Lower lobe of right lung (tissue), 2 donors: ENCODE measurements around the gene LMBR1. TPM values are rescaled to one million over a fixed set of nuclear protein-coding genes. Genes with fewer than 3 reads are reported as not detected.
"Not testable (repeated sequence)": the region's sequence is repeated elsewhere in the genome, so short reads cannot be mapped to it uniquely, and the experiment has no call there.

ENCODE experiments used
- ATAC-seq, 2 donors: fragments of 200-7000 bp; cut with Tn5 transposase; one replicate each; pipeline ENCODE4 v1.9.1; 2020 to 2022; ENCODE audit warnings: mild to moderate bottlenecking in 2 of 2, moderate library complexity in 2 of 2
- DNase-seq: peaks from one replicate; pipeline ENCODE4 v3.0.0-alpha.2; 2020
- H3K27ac ChIP-seq: fragments of 200-600 bp; one replicate; pipeline ENCODE4 v1.8.0; 2022
- H3K27me3 ChIP-seq: fragments of 200-600 bp; one replicate; pipeline ENCODE4 v1.8.0; 2022; ENCODE audit warnings: low read depth
- H3K36me3 ChIP-seq: fragments of 200-600 bp; one replicate; pipeline ENCODE4 v1.8.0; 2022; ENCODE audit warnings: mild to moderate bottlenecking
- H3K4me1 ChIP-seq: fragments of 200-600 bp; one replicate; pipeline ENCODE4 v1.8.0; 2022
- H3K4me3 ChIP-seq: fragments of 200-600 bp; one replicate; pipeline ENCODE4 v1.8.0; 2022; ENCODE audit warnings: mild to moderate bottlenecking
- H3K9me3 ChIP-seq: fragments of 200-600 bp; one replicate; pipeline ENCODE4 v1.8.0; 2022
- intact Hi-C: fragments of 100-400 bp; cut with DNase I; formaldehyde crosslinking; loops from one replicate; pipeline ENCODE4 v1.11.0; 2022
- total RNA-seq: library from RNA; stranded (reverse); fragmentation: NEBNext Ultra II Directional; extraction: Animal tissue kit (Norgen Biotek cat#: 25700); gene quantifications from one replicate; pipeline ENCODE4 v1.2.1, GENCODE V29; 2021
- TF ChIP-seq, protein P1 (sequence below): fragments of 200-600 bp; IDR thresholded peaks from one replicate; pipeline ENCODE4 v1.8.0; 2022; ENCODE audit warnings: antibody characterized with exemption, mild to moderate bottlenecking
- donor health status: DM: no; HTN: yes; CAD: no; lungs with severe emphysema.

LMBR1 gene
- total RNA-seq, 1 donor from 2014 or later = 71.1 TPM

- H3K4me3 ChIP-seq = no peak overlapping the region
- no peak overlapping the region for H3K27ac ChIP-seq
- no peaks in the 10 kb centered on the region for H3K4me1 ChIP-seq
- H3K9me3 ChIP-seq = no peaks in the 10 kb centered on the region
- intact Hi-C loops = no loop called here
- TF ChIP-seq, protein P1, sequence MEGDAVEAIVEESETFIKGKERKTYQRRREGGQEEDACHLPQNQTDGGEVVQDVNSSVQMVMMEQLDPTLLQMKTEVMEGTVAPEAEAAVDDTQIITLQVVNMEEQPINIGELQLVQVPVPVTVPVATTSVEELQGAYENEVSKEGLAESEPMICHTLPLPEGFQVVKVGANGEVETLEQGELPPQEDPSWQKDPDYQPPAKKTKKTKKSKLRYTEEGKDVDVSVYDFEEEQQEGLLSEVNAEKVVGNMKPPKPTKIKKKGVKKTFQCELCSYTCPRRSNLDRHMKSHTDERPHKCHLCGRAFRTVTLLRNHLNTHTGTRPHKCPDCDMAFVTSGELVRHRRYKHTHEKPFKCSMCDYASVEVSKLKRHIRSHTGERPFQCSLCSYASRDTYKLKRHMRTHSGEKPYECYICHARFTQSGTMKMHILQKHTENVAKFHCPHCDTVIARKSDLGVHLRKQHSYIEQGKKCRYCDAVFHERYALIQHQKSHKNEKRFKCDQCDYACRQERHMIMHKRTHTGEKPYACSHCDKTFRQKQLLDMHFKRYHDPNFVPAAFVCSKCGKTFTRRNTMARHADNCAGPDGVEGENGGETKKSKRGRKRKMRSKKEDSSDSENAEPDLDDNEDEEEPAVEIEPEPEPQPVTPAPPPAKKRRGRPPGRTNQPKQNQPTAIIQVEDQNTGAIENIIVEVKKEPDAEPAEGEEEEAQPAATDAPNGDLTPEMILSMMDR = no peak
- no peaks in the 10 kb centered on the region for H3K27me3 ChIP-seq
- peaks cover 4% of the 10 kb centered on the region for H3K36me3 ChIP-seq
- DNase-seq = no peak
- ATAC-seq = no peak
These were observed 17.2 kb downstream of the LMBR1 start for GRCh38 chr7:156875766-156876165.

DNA sequence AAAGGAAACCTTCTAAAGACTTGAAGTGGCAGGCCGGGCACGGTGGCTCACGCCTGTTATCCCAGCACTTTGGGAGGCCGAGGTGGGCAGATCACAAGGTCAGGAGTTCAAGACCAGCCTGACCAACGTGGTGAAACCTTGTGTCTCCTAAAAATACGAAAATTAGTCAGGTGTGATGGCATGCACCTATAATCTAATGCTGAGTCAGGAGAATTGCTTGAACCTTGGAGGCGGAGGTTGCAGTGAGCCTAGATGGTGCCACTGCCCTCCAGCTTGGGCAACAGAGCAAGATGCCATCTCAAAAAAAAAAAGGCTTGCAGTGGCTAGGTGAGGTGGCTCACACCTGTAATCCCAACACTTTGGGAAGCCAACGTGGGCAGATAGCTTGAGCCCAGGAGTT lies 24.6 kb downstream of the LMBR1 start:
- ATAC-seq, H3K27ac ChIP-seq, H3K36me3 ChIP-seq, H3K4me3 ChIP-seq, H3K9me3 ChIP-seq, DNase-seq, H3K27me3 ChIP-seq, H3K4me1 ChIP-seq, intact Hi-C loops: not testable (repeated sequence)

DNA sequence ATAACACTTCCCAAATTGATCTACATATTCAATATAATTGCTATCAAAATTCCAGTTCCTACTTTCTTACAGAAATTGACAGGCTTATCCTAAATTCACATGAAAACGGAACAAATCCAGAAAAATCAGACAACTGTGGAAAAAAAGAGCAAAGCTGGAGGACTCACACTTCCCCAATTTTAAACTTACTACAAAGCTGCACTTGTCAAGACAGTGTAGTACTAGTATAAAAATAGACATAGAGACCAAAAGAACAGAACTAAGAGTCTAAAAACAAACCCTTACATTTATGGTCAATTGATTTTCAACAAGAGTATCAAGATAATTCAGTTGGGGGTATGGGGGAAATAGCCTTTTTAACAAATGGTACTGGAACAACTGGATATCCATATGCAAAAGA lies 27.5 kb downstream of the LMBR1 start:
- H3K9me3 ChIP-seq = no peaks in the 10 kb centered on the region
- H3K36me3 ChIP-seq = no peaks in the 10 kb centered on the region
- no peak overlapping the region for H3K4me3 ChIP-seq
- H3K27ac ChIP-seq = no peak overlapping the region
- H3K27me3 ChIP-seq = no peaks in the 10 kb centered on the region
- ATAC-seq (no peak), DNase-seq (no peak)
- TF ChIP-seq, protein P1 = no peak
- H3K4me1 ChIP-seq = no peaks in the 10 kb centered on the region
- intact Hi-C loops = no loop called here

DNA sequence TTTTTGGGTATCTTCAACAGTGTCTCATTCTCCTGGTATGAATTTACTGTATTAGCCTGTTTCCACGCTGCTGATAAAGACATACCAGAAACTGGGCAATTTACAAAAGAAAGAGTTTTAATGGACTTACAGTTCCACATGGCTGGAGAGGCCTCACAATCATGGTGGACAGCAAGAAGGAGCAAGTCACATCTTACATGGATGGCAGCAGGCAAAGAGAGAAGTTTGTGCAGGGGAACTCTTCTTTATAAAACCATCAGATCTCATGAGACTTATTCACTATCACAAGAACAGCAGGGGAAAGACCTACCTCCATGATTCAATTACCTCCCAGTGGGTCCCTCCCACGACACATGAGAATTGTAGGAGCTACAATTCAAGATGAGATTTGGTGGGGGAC lies 31.0 kb downstream of the LMBR1 start:
- ATAC-seq, H3K4me3 ChIP-seq, H3K27ac ChIP-seq, DNase-seq, H3K4me1 ChIP-seq, H3K9me3 ChIP-seq, intact Hi-C loops, H3K36me3 ChIP-seq, H3K27me3 ChIP-seq: not testable (repeated sequence)

- no peaks in the 10 kb centered on the region for H3K36me3 ChIP-seq
- ATAC-seq (no peak), DNase-seq (no peak)
- no peaks in the 10 kb centered on the region for H3K4me1 ChIP-seq
- intact Hi-C loops = no loop called here
- no peak overlapping the region for H3K27ac ChIP-seq
- H3K9me3 ChIP-seq = peaks cover 10% of the 10 kb centered on the region
- no peak overlapping the region for H3K4me3 ChIP-seq
- TF ChIP-seq, protein P1 = no peak
- no peaks in the 10 kb centered on the region for H3K27me3 ChIP-seq
These were observed 31.8 kb downstream of the LMBR1 start for GRCh38 chr7:156861212-156861611.

DNA sequence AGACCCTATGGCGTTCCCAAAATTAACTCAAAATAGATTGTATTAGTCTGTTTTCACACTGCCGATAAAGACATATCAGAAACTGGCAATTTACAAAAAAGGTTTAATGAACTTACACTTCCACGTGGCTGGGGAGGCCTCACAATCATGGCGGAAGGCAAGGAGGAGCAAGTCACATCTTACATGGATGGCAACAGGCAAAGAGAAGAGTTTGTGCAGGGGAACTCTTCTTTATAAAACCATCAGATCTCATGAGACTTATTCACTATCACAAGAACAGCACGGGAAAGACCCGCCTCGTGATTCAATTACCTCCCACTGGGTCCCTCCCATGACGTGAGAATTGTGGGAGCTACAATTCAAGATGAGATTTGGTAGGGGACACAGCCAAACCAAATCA lies 32.9 kb downstream of the LMBR1 start:
- H3K4me1 ChIP-seq, intact Hi-C loops, DNase-seq, H3K27ac ChIP-seq, H3K27me3 ChIP-seq, ATAC-seq, H3K36me3 ChIP-seq, H3K4me3 ChIP-seq: not testable (repeated sequence)
- peaks cover 12% of the 10 kb centered on the region for H3K9me3 ChIP-seq

DNA sequence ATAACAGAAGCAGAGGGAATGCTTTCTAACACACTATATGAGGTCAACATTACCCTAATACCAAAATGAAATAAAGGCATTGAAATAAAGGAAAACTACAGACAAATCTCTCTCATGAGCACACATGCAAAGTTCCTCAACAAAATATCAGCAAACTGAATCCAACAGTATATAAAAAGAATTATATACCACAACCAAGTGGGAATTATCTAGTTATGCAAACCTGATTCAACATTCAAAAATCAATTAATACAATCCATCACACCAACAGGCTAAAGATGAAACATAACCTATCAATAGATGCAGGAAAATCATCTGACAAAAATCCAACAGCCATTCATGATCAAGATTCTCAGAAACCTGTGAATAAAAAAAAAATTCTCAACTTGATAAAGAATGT lies 34.5 kb downstream of the LMBR1 start:
- DNase-seq = no peak
- Histone ChIP-seq H3K27me3 (no peaks in the 10 kb centered on the region), H3K27ac (no peak overlapping the region), H3K4me3 (no peak overlapping the region), H3K9me3 (peaks cover 23% of the 10 kb centered on the region), H3K36me3 (no peaks in the 10 kb centered on the region), H3K4me1 (no peaks in the 10 kb centered on the region)
- intact Hi-C loops = no loop called here
- TF ChIP-seq, protein P1 = no peak
- ATAC-seq = no peak
